ENCODE measurements around the gene EFNA3. TPM values are rescaled to one million over a fixed set of nuclear protein-coding genes. Genes with fewer than 3 reads are reported as not detected.

Gene EFNA3
- total RNA-seq, 1 experiment from 2014 or later, result 15.7 TPM

DNA sequence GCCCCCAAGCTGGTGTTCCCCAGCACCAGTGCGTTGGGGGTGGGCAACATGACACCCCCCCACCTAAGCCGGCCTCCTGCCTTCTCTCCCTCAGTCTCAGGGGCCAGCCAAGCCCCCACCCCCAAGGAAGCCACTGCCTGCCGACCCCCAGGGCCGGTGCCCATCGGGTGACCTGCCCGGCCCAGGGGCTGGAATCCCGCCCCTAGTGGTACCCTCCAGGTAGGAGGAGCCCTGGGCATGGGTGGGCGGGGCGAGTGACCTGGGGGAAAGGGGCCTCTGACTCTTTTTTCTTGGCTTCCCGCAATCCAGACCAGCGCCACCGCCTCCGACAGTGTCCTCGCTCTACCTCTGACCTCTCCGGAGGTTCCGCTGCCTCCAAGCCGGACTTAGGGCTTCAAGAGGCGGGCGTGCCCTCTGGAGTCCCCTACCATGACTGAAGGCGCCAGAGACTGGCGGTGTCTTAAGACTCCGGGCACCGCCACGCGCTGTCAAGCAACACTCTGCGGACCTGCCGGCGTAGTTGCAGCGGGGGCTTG lies 16.4 kb upstream of the EFNA3 start:
- Histone ChIP-seq H3K9ac (ENCODE audit: low read length) (peak overlapping the region; percentile 67), H3K27ac (ENCODE audit: low read length) (peak overlapping the region; percentile 67), H4K20me1 (ENCODE audit: insufficient read depth, low read depth, low read length) (0 out of 2 replicates have a peak, but pooled peaks cover 4% of the 10 kb centered on the region), H3K27me3 (ENCODE audit: low read length) (no peaks in the 10 kb centered on the region), H3K9me2 (replicated peaks; ENCODE audit: insufficient read depth, low read length) (no peaks in the 10 kb centered on the region), H3K36me3 (ENCODE audit: insufficient read depth, low read length) (no peaks in the 10 kb centered on the region; the same call in 1 of the 2 replicates), H3K79me2 (ENCODE audit: low read length) (peaks cover 11% of the 10 kb centered on the region), H3K9me3 (ENCODE audit: low read length) (no peaks in the 10 kb centered on the region), H3K4me1 (ENCODE audit: low read length) (peaks cover 32% of the 10 kb centered on the region), H2AFZ (ENCODE audit: low read length) (no peak overlapping the region), H3K4me2 (ENCODE audit: low read depth, low read length, poor library complexity, severe bottlenecking) (peak overlapping the region; percentile 95), H3K4me3 (ENCODE audit: low read length) (peak overlapping the region; percentile 85)
- DNase-seq, result peak; percentile 65

DNA sequence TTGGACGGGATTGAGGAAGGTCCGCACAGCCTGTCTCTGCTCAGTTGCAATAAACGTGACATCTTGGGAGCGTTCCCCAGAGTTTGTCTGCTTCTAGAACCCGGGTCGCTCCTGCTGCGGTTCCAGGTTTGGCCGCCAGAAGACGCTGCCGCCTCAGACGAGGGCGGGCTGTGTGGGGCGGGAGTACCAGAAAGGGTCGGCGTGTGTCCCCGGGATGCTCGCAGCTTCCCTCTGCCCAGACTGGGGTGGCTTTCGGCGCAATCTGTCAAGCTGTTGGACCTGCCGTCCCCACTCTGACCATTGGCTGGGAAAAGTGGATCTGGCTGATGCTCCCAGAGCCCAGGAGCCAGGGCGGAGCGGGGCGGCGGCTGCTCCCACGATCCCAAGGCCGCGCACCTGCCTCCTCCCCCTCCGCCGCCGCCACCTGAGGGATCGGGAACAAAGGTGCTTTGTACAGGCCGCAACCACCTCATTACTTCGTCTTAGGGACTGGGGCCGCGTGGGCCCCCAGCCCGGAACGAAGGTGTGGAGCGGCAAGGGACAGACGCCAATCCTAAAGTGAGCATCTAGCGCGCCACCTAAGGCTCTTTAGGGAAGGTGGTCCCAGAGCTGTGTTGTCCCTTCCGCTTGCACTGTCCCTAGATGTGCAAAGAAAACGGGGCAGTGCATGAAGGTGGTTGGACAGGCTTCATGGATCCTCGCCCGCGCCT lies 15.8 kb upstream of the EFNA3 start:
- no peaks in the 10 kb centered on the region for H3K9me2 ChIP-seq (replicated peaks; ENCODE audit: insufficient read depth, low read length)
- no peak overlapping the region for H3K27ac ChIP-seq (ENCODE audit: low read length)
- H3K79me2 ChIP-seq (ENCODE audit: low read length), result peaks cover 11% of the 10 kb centered on the region
- H3K27me3 ChIP-seq (ENCODE audit: low read length), result no peaks in the 10 kb centered on the region
- DNase-seq, result peak; percentile 90
- peak overlapping the region; percentile 67 for H3K9ac ChIP-seq (ENCODE audit: low read length)
- no peaks in the 10 kb centered on the region for H3K9me3 ChIP-seq (ENCODE audit: low read length)
- no peaks in the 10 kb centered on the region; the same call in 1 of the 2 replicates for H3K36me3 ChIP-seq (ENCODE audit: insufficient read depth, low read length)
- H3K4me1 ChIP-seq (ENCODE audit: low read length), result peaks cover 32% of the 10 kb centered on the region
- H3K4me2 ChIP-seq (ENCODE audit: low read depth, low read length, poor library complexity, severe bottlenecking), result peak overlapping the region; percentile 95
- 0 out of 2 replicates have a peak, but pooled peaks cover 4% of the 10 kb centered on the region for H4K20me1 ChIP-seq (ENCODE audit: insufficient read depth, low read depth, low read length)
- peak overlapping the region; percentile 85 for H3K4me3 ChIP-seq (ENCODE audit: low read length)
- peak overlapping the region; percentile 12; the same call in 1 of the 2 replicates for H2AFZ ChIP-seq (ENCODE audit: low read length)

DNA sequence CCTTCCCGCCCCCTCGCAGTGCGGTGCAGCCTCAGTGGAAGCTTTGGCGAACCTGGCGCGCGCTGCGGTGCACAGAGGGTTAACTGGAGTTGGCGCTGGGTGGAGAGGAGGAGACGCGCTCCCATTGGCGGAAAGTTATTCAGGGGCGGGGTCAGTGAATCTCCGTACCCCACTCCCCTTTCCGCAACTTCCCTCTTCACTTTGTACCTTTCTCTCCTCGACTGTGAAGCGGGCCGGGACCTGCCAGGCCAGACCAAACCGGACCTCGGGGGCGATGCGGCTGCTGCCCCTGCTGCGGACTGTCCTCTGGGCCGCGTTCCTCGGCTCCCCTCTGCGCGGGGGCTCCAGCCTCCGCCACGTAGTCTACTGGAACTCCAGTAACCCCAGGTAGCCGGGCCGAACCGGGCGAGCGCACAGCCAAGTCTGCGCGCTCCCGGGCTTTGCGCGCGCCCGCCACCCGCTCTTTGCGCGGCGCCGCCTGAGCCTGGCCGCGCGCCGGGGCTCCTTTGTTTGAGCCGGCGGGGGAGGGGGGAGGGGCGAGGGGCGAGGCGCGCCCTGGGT lies 15.0 kb upstream of the EFNA3 start, which contains the start of gene EFNA4:
Gene EFNA4, plus strand, starts transcription at position 191 of the 561 bp plus-strand sequence. Its CDS starts 84 bp downstream, at position 275.
- H3K4me1 ChIP-seq (ENCODE audit: low read length), result peaks cover 32% of the 10 kb centered on the region
- H3K4me3 ChIP-seq (ENCODE audit: low read length), result peak within 1 kb of the TSS; percentile 85
- 0 out of 2 replicates have a peak, but pooled peaks cover 4% of the 10 kb centered on the region for H4K20me1 ChIP-seq (ENCODE audit: insufficient read depth, low read depth, low read length)
- no peaks in the 10 kb centered on the region for H3K9me3 ChIP-seq (ENCODE audit: low read length)
- H3K27me3 ChIP-seq (ENCODE audit: low read length), result no peaks in the 10 kb centered on the region
- peak within 1 kb of the TSS; percentile 40 for H3K27ac ChIP-seq (ENCODE audit: low read length)
- peak within 1 kb of the TSS; percentile 53; the same call in 1 of the 2 replicates for H2AFZ ChIP-seq (ENCODE audit: low read length)
- H3K79me2 ChIP-seq (ENCODE audit: low read length), result peaks cover 11% of the 10 kb centered on the region
- peak within 1 kb of the TSS; percentile 82 for H3K9ac ChIP-seq (ENCODE audit: low read length)
- DNase-seq, result peak; percentile 97
- H3K4me2 ChIP-seq (ENCODE audit: low read depth, low read length, poor library complexity, severe bottlenecking), result peak within 1 kb of the TSS; percentile 95
- no peaks in the 10 kb centered on the region; the same call in 1 of the 2 replicates for H3K36me3 ChIP-seq (ENCODE audit: insufficient read depth, low read length)
- no peaks in the 10 kb centered on the region for H3K9me2 ChIP-seq (replicated peaks; ENCODE audit: insufficient read depth, low read length)

DNA sequence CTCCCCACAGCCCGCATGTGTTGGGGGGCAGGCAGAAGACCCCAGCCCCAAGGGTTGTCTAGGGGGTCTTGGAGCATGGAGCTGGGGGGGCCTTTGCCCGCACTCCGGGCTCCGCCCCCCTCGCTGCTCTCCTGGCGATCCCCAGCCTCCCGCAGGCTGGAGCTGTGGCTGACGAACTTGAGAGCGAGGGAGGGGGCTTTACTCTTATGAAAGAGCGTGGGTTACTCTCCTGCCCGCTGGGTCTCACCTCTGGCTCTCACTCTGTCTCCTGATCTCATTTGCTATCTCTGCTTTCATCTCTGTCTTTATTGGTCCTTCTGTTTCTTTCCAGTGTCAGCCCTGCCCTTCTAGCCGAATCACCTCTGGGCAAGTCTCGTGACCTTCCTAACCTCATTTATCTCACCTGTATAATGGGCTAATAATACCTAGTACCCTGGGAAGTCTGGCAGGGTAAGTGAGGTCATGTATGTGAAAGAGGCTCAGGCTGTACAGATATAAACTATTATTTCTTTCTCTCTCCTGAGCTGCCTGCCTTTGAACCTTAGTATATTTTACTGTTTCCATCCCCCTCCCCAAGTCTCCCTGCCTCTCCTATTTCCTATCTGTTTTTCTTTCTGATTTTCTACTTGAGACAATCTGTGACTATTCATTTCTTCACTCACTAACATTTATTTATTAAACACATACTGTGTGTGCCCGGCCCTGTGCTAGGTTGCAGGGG lies 14.4 kb upstream of the EFNA3 start:
- H4K20me1 ChIP-seq (ENCODE audit: insufficient read depth, low read depth, low read length), result 0 out of 2 replicates have a peak, but pooled peaks cover 4% of the 10 kb centered on the region
- H3K9ac ChIP-seq (ENCODE audit: low read length), result peak overlapping the region; percentile 82
- peak overlapping the region; percentile 40; the same call in 1 of the 2 replicates for H3K27ac ChIP-seq (ENCODE audit: low read length)
- H3K36me3 ChIP-seq (ENCODE audit: insufficient read depth, low read length), result no peaks in the 10 kb centered on the region
- H2AFZ ChIP-seq (ENCODE audit: low read length), result no peak overlapping the region
- H3K9me3 ChIP-seq (ENCODE audit: low read length), result no peaks in the 10 kb centered on the region
- no peaks in the 10 kb centered on the region for H3K27me3 ChIP-seq (ENCODE audit: low read length)
- peak overlapping the region; percentile 85 for H3K4me3 ChIP-seq (ENCODE audit: low read length)
- peak; percentile 68 for DNase-seq
- H3K9me2 ChIP-seq (replicated peaks; ENCODE audit: insufficient read depth, low read length), result no peaks in the 10 kb centered on the region
- peaks cover 37% of the 10 kb centered on the region for H3K4me1 ChIP-seq (ENCODE audit: low read length)
- H3K4me2 ChIP-seq (ENCODE audit: low read depth, low read length, poor library complexity, severe bottlenecking), result peak overlapping the region; percentile 95
- H3K79me2 ChIP-seq (ENCODE audit: low read length), result peaks cover 11% of the 10 kb centered on the region

- no peaks in the 10 kb centered on the region for H3K9me3 ChIP-seq (ENCODE audit: low read length)
- peaks cover 11% of the 10 kb centered on the region for H3K79me2 ChIP-seq (ENCODE audit: low read length)
- H3K9ac ChIP-seq (ENCODE audit: low read length), result peak overlapping the region; percentile 82
- H3K4me2 ChIP-seq (ENCODE audit: low read depth, low read length, poor library complexity, severe bottlenecking), result peak overlapping the region; percentile 95
- no peak overlapping the region for H2AFZ ChIP-seq (ENCODE audit: low read length)
- no peaks in the 10 kb centered on the region for H3K27me3 ChIP-seq (ENCODE audit: low read length)
- 0 out of 2 replicates have a peak, but pooled peaks cover 4% of the 10 kb centered on the region for H4K20me1 ChIP-seq (ENCODE audit: insufficient read depth, low read depth, low read length)
- peaks cover 44% of the 10 kb centered on the region for H3K4me1 ChIP-seq (ENCODE audit: low read length)
- no peaks in the 10 kb centered on the region for H3K9me2 ChIP-seq (replicated peaks; ENCODE audit: insufficient read depth, low read length)
- H3K27ac ChIP-seq (ENCODE audit: low read length), result no peak overlapping the region
- no peaks in the 10 kb centered on the region for H3K36me3 ChIP-seq (ENCODE audit: insufficient read depth, low read length)
- no peak for DNase-seq
- peak overlapping the region; percentile 85 for H3K4me3 ChIP-seq (ENCODE audit: low read length)
Observed at GRCh38 chr1:155064832-155065429, 13.7 kb upstream of the EFNA3 start.

- Histone ChIP-seq H3K9me2 (replicated peaks; ENCODE audit: insufficient read depth, low read length) (no peaks in the 10 kb centered on the region), H3K79me2 (ENCODE audit: low read length) (peaks cover 11% of the 10 kb centered on the region), H4K20me1 (ENCODE audit: insufficient read depth, low read depth, low read length) (0 out of 2 replicates have a peak, but pooled peaks cover 4% of the 10 kb centered on the region), H3K9ac (ENCODE audit: low read length) (no peak overlapping the region), H3K4me3 (ENCODE audit: low read length) (no peak overlapping the region), H3K4me2 (ENCODE audit: low read depth, low read length, poor library complexity, severe bottlenecking) (no peak overlapping the region), H3K9me3 (ENCODE audit: low read length) (no peaks in the 10 kb centered on the region), H3K4me1 (ENCODE audit: low read length) (peaks cover 55% of the 10 kb centered on the region), H2AFZ (ENCODE audit: low read length) (no peak overlapping the region), H3K27me3 (ENCODE audit: low read length) (no peaks in the 10 kb centered on the region), H3K27ac (ENCODE audit: low read length) (no peak overlapping the region), H3K36me3 (ENCODE audit: insufficient read depth, low read length) (no peaks in the 10 kb centered on the region)
- DNase-seq, result no peak
Observed at GRCh38 chr1:155066777-155067176, 11.9 kb upstream of the EFNA3 start.

DNA sequence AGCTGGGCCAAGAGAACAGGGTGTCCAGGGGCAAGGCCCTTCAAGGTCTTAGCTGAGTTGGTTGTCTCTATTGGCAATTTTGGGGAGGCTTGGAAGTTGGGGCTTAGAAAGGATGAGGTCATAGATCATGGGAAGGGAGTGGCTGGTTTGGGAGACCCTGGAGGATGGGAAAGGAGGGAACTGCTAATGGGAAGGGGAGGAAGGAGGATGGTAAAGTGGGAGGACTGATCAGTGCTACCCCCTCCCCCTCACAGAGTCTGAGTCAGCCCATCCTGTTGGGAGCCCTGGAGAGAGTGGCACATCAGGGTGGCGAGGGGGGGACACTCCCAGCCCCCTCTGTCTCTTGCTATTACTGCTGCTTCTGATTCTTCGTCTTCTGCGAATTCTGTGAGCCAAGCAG lies 10.0 kb upstream of the EFNA3 start:
- Histone ChIP-seq H3K4me3 (ENCODE audit: low read length) (no peak overlapping the region), H3K9me3 (ENCODE audit: low read length) (no peaks in the 10 kb centered on the region), H3K27me3 (ENCODE audit: low read length) (no peaks in the 10 kb centered on the region), H3K9ac (ENCODE audit: low read length) (no peak overlapping the region), H3K27ac (ENCODE audit: low read length) (no peak overlapping the region), H4K20me1 (ENCODE audit: insufficient read depth, low read depth, low read length) (0 out of 2 replicates have a peak, but pooled peaks cover 5% of the 10 kb centered on the region), H3K4me1 (ENCODE audit: low read length) (peaks cover 46% of the 10 kb centered on the region), H2AFZ (ENCODE audit: low read length) (no peak overlapping the region), H3K9me2 (replicated peaks; ENCODE audit: insufficient read depth, low read length) (no peaks in the 10 kb centered on the region), H3K36me3 (ENCODE audit: insufficient read depth, low read length) (no peaks in the 10 kb centered on the region), H3K4me2 (ENCODE audit: low read depth, low read length, poor library complexity, severe bottlenecking) (no peak overlapping the region), H3K79me2 (ENCODE audit: low read length) (peaks cover 11% of the 10 kb centered on the region)
- DNase-seq, result no peak

Measured in Karpas-422 (cell line).